Fibroblast of lung (primary cell): ENCODE results near the gene MAP1LC3B. TPM values are rescaled to one million over a fixed set of nuclear protein-coding genes. Genes with fewer than 3 reads are reported as not detected.

Experiments
- DNase-seq, 2 donors: peaks; one replicate each; pipeline versions ENCODE4 v3.0.0 to v3.0.0-alpha.2; 2010; ENCODE audit warnings: low read depth in 2 of 2
- H2AFZ ChIP-seq: 2 replicates; pipeline ENCODE4 v1.5.1; 2012; ENCODE audit warnings: low read length, control low read depth, inconsistent platforms
- H3K27ac ChIP-seq: 2 replicates; pipeline ENCODE4 v1.5.1; 2011; ENCODE audit warnings: low read length, control low read depth; ENCODE audit not compliant: insufficient read depth
- H3K27me3 ChIP-seq: 2 replicates; pipeline ENCODE4 v1.5.1; 2011; ENCODE audit warnings: mild to moderate bottlenecking, low read length; ENCODE audit not compliant: control insufficient read depth, insufficient read depth
- H3K36me3 ChIP-seq: 2 replicates; pipeline ENCODE4 v1.5.1; 2011; ENCODE audit warnings: low read length; ENCODE audit not compliant: control insufficient read depth, insufficient read depth
- H3K4me1 ChIP-seq: 2 replicates; pipeline ENCODE4 v1.5.1; 2011; ENCODE audit warnings: low read length; ENCODE audit not compliant: control insufficient read depth, insufficient read depth; ENCODE audit errors: extremely low read depth
- H3K4me2 ChIP-seq: 2 replicates; pipeline ENCODE4 v1.5.1; 2011; ENCODE audit warnings: low read length, control low read depth; ENCODE audit not compliant: insufficient read depth; ENCODE audit errors: extremely low read depth
- H3K4me3 ChIP-seq, 4 experiments: fragments of 200-600 bp in 1 of 4; sonication (generic) in 1 of 4; replicated peaks in 1 of 4; 2 replicates each; pipeline ENCODE4 v1.5.1; 2011 to 2016; ENCODE audit warnings: low read length in 4 of 4, low read depth in 3 of 4, mild to moderate bottlenecking in 3 of 4, control low read depth in 2 of 4, inconsistent platforms in 1 of 4, mixed read lengths in 1 of 4; ENCODE audit not compliant: insufficient read depth in 1 of 4; ENCODE audit errors: control extremely low read depth in 1 of 4
- H3K79me2 ChIP-seq: 2 replicates; pipeline ENCODE4 v1.5.1; 2012; ENCODE audit warnings: mild to moderate bottlenecking, low read length, inconsistent platforms; ENCODE audit not compliant: control insufficient read depth, insufficient read depth
- H3K9ac ChIP-seq: 2 replicates; pipeline ENCODE4 v1.5.1; 2011; ENCODE audit warnings: mild to moderate bottlenecking, low read length, control low read depth; ENCODE audit not compliant: insufficient read depth
- H3K9me3 ChIP-seq: 2 replicates; pipeline ENCODE4 v1.5.1; 2012; ENCODE audit warnings: low read depth, low read length; ENCODE audit not compliant: control insufficient read depth, insufficient read depth
- H4K20me1 ChIP-seq: 2 replicates; pipeline ENCODE4 v1.5.1; 2011; ENCODE audit warnings: low read length; ENCODE audit not compliant: control insufficient read depth, insufficient read depth; ENCODE audit errors: extremely low read depth
- CTCF ChIP-seq, 2 donors: IDR thresholded peaks in 1 of 2; conservative IDR thresholded peaks in 1 of 2; 1 replicate in 1 of 2; 2 replicates in 1 of 2; pipeline ENCODE4 v1.5.1; 2011 to 2012; ENCODE audit warnings: low read length in 2 of 2, control low read depth in 1 of 2, inconsistent platforms in 1 of 2, low read depth in 1 of 2, mild to moderate bottlenecking in 1 of 2
- EZH2 ChIP-seq: IDR thresholded peaks from 2 replicates; pipeline ENCODE4 v1.5.1; 2012; ENCODE audit warnings: low read length, control low read depth, mild to moderate bottlenecking; ENCODE audit errors: missing control alignments
- polyA plus RNA-seq, 2 donors: library from polyadenylated mRNA; depleted of rRNA in 1 of 2; stranded (reverse) in 1 of 2; unstranded in 1 of 2; fragments of >200 nt; gene quantifications; 2 replicates each; pipeline ENCODE4 v1.2.1, GENCODE V29; 2011 to 2012; ENCODE audit warnings: missing spikeins in 1 of 2
- total RNA-seq: library from RNA; depleted of rRNA; stranded (reverse); fragments of >200 nt; gene quantifications from 2 replicates; pipeline ENCODE4 v1.2.1, GENCODE V29; 2014

MAP1LC3B gene
- total and polyA plus RNA-seq, 2 donors (not counting 1 experiment from before 2014, with no cell fraction given) = 41.1 to 67.6 TPM

GRCh38 chr16:87434146-87434667 lies 42.1 kb downstream of the MAP1LC3B start:
- Histone ChIP-seq H2AFZ (no peak overlapping the region), H4K20me1 (no peaks in the 10 kb centered on the region), H3K9ac (no peak overlapping the region), H3K4me2 (no peak overlapping the region), H3K79me2 (peaks cover 24% of the 10 kb centered on the region), H3K27me3 (no peaks in the 10 kb centered on the region), H3K4me3 (no peak overlapping the region), H3K9me3 (no peaks in the 10 kb centered on the region), H3K36me3 (peaks cover 3% of the 10 kb centered on the region), H3K4me1 (peaks cover 25% of the 10 kb centered on the region), H3K27ac (no peak overlapping the region)
- TF ChIP-seq EZH2 (no peak), CTCF (conservative IDR thresholded peaks at IDR 0.05 in 1 of 2, IDR thresholded peaks at IDR 0.05 in 1 of 2; ENCODE audit: low read depth in 1 of 2, low read length in 2 of 2) (no peak)
- DNase-seq = no peak

- Histone ChIP-seq H3K4me1 (peaks cover 25% of the 10 kb centered on the region), H4K20me1 (no peaks in the 10 kb centered on the region), H3K4me2 (peak overlapping the region; percentile 83), H3K4me3 (peak overlapping the region in 1 of 4 experiments; percentile 37), H3K27me3 (no peaks in the 10 kb centered on the region), H3K36me3 (peaks cover 1% of the 10 kb centered on the region), H3K9ac (peak overlapping the region; percentile 1), H3K9me3 (no peaks in the 10 kb centered on the region), H3K79me2 (peaks cover 24% of the 10 kb centered on the region), H2AFZ (no peak overlapping the region), H3K27ac (peak overlapping the region; percentile 82)
- DNase-seq = peak; percentile 87 to 97
- no peak for TF ChIP-seq EZH2
- TF ChIP-seq CTCF (conservative IDR thresholded peaks at IDR 0.05 in 1 of 2, IDR thresholded peaks at IDR 0.05 in 1 of 2; ENCODE audit: low read depth in 1 of 2, low read length in 2 of 2) = no peak
These were observed 43.5 kb downstream of the MAP1LC3B start for GRCh38 chr16:87435372-87436224.
